SK-N-SH (cell line): ENCODE measurements around the gene JPH3.

Source experiments
- EP300 ChIP-seq, 2 experiments: IDR thresholded peaks; 2 replicates each; pipeline versions ENCODE4 v1.4.0 to v1.6.1; 2012; ENCODE audit warnings: borderline replicate concordance in 1 of 2, low read depth in 1 of 2, low read length in 1 of 2
- RFX5 ChIP-seq: IDR thresholded peaks from 2 replicates; pipeline ENCODE4 v1.6.1; 2012; ENCODE audit warnings: mild to moderate bottlenecking, improper control_type of control experiment, low read length
- TF ChIP-seq, protein P1 (sequence below): fragments of 200-600 bp; sonication (generic); IDR thresholded peaks from 2 replicates; pipeline ENCODE4 v1.6.1; 2017; ENCODE audit warnings: antibody characterized with exemption, mild to moderate bottlenecking, moderate library complexity

DNA sequence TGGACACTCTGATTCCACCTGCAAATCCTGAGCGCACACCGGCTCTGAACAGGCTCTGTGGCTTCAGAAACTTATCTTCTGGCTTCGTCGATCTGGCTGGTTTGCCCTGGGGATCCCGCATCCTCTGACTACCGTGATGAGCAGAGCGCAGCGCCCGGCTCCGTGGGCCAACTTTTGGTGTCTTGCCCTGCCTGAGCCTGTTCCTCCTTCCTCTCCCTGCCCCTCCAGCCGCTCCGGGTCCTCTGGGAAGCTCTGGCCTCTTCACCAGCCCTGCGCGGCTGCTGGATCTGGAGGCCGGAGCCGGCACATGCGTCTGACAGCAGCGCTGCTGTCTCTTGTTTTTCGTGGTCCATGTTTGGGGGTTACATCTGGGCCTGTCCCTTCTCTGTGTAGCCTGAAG, 65.6 kb downstream of the JPH3 start:
- TF ChIP-seq RFX5 (no peak), EP300 (IDR thresholded peaks at IDR 0.05; ENCODE audit: borderline replicate concordance in 1 of 2, low read depth in 1 of 2, low read length in 1 of 2) (no peak)
- TF ChIP-seq, protein P1, sequence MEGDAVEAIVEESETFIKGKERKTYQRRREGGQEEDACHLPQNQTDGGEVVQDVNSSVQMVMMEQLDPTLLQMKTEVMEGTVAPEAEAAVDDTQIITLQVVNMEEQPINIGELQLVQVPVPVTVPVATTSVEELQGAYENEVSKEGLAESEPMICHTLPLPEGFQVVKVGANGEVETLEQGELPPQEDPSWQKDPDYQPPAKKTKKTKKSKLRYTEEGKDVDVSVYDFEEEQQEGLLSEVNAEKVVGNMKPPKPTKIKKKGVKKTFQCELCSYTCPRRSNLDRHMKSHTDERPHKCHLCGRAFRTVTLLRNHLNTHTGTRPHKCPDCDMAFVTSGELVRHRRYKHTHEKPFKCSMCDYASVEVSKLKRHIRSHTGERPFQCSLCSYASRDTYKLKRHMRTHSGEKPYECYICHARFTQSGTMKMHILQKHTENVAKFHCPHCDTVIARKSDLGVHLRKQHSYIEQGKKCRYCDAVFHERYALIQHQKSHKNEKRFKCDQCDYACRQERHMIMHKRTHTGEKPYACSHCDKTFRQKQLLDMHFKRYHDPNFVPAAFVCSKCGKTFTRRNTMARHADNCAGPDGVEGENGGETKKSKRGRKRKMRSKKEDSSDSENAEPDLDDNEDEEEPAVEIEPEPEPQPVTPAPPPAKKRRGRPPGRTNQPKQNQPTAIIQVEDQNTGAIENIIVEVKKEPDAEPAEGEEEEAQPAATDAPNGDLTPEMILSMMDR = no peak
